NCI-H1694 treated with DMSO at 0.1 percent for 48 hours (cell line): ENCODE measurements around the gene ADRA2B.
"Not testable (repeated sequence)": the region's sequence is repeated elsewhere in the genome, so short reads cannot be mapped to it uniquely, and the experiment has no call there.

Experiments
- DNase-seq: peaks from one replicate; lab custom pipeline; 2025; lab: John Stamatoyannopoulos, UW

Gene ADRA2B

DNA sequence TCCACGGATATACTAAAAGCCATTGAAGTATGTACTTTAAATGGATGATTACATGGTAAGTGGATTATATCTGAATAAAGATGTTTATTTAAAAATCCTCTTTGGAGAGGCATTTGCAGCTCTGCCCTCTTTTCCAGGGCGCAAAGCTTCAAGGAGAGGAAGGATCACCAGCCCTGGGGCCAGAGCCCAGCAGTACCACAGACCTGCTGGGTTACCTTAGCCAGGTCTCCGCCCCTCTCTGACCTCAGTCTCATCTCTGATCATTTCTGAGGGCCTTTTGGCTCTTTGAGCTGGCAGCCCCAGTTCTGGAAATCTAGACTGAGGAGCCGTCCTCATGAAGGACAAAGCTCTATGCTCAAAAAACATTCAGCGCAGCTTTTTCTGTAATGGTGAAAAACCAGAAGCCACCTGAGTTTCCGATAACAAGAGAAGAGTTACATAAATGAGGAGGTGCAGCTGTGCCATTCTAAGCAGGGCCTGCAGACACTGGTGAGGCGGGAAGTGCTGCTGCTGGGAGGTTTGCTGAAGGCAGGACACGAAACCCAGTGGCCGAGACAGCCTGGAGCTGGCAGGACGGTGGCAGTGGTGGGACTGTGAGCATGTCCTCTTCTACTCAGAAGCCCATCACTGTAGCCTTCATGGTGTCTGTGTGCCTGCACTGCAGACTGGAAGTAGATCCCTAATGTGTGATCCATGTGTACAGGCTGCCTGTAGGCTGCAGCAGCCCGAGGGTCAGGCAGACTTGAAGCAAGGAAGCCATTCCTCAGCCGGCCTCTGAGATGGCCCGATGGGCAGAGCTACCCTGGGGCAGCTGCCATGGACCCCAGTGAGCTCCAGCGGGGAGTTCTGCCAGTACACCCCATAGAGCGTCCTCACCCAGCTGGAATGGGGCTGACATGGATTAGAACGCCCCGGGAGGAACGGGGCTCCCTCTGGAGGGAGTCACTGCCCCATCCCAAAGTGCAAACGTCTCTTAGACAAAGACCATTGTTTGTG is 27.7 kb downstream of the ADRA2B start:
- DNase-seq, result no peak

DNA sequence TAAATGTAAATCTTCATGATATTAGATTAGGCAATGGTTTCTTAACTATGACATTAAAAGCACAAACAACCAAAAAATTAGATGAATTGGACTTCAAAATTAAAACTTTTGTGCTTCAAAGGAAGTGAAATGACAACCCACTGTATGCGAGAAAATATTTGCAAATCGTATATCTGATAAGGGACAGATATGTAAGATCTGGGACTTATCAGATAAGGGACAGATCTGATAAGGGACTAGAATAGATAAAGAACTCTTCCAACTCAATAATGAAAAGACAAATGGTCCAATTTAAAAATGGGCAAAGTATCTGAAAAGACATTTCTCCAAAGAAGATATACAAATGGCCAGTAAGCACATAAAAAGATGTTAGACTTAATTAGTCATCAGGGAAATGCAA is 29.2 kb downstream of the ADRA2B start:
- no peak for DNase-seq

DNA sequence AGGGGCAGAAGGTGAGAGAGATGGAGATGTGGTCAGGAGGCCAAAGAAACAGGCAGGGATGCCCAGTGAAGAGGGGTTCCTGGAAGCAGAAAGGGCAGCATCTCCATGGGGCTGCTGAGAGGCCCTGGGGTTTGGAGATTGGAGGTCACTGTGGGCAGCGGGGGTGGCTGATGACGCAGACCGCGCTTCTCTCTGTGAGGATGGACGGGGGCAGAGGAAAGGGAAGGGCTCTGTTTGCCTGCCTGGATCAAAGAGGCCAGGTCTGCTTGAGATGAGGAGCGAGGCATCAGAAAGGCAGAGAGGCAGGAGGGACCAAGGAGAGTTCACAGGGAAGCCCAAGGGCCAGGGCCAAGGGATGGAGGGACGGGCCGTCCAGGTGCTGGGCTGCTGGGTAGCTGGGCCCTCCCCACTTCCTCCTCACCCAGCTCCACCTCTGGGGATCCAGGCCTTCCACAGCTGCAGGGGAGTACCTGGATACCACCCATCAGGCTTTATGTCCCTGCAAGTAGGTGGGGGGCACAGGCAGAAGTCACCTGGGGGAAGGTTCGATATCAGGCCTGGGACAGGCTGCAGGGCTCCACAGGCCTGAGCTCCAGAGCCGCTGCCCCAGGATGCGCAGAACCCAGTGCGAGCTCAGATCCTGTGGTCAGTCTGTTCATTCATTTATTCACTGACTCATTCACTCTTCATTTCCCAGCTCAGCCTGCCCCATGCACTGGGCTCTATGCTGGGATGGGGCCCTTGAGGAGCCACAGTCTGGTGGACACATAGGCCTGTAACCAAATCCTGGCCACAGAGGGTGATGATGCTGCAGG is 30.6 kb downstream of the ADRA2B start:
- DNase-seq, result no peak

DNA sequence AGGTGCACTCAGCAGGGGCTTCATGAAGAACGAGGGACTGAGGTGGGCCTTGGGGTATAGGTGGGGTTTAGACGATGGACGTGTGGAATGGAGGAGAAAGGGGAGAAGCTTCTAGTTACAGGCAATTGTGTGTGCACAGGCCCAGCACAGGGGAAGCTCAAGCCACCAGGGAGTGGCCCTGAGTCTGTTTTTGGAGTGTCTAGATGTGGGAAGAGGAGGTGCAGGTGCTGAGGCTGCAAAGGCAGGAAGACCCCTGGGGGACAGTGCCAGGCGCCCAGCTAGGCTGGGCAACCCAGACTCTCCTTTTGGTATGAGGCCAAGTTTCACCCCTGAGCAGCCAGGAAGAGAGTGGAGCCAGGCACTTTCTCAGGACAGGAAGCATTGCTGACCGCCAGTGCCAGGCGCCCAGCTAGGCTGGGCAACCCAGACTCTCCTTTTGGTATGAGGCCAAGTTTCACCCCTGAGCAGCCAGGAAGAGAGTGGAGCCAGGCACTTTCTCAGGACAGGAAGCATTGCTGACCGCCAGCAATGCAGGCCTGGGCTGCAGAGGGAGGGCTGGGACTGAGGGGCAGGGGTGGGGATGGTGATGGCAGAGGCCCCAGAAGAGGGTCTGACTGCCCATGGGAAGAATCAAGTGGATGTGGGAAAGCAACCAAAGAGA is 31.4 kb downstream of the ADRA2B start:
- DNase-seq, result not testable (repeated sequence)

DNA sequence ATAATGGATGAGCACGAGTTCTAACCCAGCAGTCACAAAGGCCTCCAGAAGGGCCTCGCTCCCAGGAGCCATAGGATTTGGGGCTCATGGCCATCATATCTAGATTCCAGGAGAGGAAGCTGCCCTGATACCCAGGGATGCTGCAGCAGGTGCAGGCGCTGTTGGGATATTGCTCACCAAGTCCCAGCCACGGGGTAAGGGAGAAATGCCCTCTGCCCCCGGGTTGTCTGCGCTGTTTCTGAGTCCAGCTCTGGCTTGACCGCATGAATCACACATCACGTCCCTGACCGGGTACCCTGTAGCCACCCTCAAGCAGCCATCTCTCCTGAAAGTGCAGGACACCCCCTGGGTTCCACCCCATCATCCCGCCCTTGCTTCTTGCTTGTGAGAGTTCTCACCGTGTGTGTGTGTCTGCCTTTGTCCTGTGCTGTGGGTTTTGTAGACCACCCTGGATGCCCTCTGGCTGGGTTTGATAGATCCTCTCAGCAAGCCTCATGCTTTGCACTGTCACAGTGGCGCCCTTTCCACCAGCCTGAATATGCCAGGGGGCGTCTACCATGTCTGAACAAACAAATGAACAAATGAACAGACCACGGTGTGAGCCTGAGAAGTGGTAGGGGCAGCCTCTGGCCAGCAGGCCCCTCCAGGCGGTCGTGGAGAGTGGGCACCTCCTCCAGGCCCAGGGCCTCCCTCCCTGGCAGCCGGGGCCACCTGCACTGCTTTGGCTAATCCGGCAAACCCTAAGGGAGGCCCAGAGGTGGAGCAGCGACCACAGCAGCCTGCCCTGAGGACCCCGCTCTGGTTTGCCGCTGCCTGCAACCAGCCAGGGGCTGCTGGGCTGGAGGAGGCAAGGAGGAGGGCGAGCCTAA is 32.1 kb downstream of the ADRA2B start:
- no peak for DNase-seq

DNA sequence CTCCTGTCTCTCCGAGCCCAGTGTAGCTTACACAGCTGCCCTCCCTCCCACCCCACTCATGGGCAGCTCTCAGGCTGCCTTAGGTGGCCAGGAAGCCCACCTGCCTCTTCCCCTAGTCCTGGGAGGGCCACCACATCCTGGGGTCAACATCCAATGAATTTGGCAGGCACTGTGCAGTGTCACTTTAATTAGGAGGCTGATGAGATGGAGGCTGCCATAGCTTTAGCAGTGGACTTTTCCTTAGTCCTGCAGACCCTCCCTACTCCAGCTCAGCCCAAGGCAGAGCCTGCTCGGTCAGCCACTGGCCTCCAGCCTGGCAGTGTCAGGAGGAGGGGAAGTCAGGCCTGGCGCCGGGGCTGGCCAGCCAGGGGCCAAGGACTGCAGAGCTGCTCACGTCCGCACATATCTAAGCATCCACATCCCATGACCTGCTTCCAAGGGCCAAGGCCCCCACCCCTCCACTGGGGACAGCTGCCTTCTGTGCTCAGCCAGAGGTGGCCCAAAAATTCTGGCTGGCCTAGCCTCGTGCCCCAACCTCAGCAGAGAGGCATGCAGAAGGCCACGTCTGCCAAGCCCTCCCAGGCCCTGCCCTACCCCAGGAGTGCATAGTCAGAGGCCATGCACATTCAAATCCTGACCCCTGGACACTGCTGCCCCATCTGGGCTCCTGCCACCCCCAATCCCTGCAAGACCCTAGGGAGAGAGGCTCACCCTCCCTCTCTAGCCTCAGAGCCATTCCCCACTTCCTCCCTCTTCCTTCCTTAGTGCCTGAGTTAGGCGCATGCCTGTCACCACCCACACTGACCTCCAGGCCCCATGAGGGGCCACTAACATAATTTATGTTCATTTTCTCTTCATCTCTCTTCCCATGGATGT is 33.1 kb downstream of the ADRA2B start:
- no peak for DNase-seq

DNA sequence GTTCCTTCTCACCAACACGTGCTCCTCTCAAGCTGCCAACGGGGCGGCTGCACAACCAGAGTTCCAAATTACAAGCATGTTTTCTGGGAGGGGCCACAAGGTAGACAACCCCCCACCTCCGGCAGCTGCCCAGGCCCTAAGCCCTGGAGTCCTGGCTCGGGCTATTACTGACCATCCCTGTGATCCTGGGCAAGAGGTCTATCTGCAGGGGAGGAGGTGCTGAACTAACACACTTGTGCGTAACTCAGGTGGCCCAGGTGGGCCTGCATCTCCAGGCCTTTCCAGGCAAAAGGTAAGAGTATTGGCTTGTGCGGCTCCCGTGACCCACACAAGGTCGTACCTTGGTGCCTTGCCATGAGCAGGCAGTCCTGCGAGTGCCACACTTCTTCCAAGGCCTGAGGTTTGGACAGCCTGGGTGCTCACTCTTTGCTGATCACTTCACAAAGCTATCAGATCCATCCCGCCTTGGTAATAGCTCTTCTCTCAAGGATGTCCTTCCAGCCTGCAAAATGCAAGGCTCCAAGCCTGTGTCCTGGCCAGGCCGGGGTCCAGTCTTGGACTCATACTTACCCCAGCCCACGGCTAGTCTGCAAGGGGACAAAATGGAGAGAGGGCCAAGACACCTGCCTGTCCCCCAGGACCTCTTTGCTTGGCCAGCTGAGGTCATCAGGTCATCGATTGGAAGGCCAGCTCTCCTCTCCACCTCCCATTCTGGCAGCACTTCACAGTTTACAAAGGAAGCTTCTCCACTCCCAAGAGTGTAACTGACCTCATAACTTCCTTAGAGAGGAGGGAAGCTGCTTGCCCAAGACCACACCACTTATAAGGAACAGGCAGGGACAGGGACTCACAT is 33.9 kb downstream of the ADRA2B start:
- DNase-seq, result no peak

DNA sequence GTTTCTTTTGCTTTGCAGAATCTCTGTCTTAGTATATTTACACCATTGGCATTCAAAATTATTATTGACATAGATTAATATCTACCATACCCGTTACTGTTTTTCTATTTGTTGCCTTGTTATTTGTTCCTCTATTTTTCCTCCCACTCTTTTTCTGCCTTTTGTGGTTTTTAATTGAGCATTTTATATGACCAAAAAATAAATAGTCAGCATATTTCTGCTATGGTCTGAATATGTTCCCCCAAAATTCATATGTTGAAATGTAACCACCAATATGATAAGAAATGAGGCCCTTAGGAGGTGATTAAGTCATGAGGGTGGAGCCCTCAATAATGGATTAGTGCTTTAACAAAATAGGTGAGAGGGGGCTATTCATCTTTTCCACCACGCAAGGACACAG is 35.3 kb downstream of the ADRA2B start:
- DNase-seq, result no peak

DNA sequence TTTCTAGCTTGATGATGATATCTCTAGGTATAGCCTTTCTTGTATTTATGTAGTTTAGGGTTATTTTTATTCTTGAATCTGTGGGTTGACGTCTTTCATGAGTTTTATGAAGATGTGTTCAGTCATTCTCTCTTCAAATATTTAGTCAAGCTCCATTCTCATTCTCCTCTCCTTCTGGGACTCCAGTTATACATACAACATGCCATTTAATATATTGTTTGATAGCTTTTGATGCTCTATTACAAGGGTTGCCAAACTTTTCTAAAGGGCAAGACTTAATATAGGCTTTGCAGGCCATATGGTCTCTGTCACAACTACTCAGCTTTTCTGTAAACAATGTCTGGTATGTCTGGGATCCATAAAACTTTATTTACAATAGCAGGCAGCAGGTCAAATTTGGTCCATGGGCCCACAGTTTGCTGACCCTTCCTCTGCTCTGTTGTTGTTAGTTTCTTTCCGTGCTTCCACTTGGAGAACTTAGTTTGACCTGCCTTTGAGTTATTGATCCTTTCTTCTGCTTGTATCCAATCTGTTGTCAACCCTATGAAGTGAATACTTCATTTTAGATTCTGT is 41.1 kb downstream of the ADRA2B start:
- DNase-seq, result no peak

DNA sequence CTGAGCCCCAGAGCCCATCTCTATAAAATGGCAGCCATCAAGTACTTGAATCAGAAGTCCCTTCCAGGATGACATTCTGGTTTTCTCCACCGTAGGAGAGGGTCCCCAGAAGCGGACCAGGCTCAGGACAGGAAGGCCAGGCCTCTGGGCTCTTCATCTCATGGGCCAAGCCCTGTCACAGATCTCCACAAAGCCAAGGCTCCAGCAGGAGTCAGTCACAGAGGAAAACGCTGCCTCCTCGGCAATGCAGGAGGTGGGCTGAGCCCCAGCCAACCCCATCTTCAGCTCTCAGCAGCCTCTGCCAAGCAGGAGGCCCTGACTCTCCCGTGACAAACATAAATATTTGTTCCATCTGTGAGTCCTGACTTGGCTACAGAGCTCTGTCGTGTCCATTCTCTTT is 42.2 kb downstream of the ADRA2B start:
- DNase-seq, result no peak

DNA sequence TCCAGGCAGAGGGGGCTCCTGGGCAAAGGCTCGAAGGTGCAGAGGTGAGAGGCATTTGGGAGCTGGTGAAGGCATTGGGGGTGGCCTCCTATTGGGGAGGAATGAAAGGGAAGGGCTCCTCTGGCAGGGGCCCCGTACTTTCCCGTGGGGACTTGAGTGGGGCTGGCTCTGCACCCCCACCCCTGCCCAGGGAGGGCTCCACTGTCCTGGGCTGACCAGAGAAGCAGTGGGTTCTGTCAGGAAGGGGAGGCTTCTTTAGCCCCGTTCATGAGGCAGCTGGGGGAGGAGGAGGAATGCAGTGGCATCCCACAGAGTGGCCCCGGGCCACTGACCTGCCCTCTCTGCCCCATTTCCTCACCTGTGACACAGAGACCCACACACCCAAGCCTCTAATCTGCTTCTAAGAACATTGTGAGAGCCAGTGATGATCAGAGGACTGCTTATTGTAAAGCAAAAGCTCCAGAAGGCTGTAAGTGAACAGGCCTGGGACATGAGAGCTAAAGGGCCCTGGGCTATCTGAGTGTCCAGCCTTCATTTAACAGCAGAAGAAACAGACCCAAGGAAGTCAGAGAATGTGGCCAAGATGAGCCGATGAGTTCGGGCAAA is 43.1 kb downstream of the ADRA2B start:
- no peak for DNase-seq

DNA sequence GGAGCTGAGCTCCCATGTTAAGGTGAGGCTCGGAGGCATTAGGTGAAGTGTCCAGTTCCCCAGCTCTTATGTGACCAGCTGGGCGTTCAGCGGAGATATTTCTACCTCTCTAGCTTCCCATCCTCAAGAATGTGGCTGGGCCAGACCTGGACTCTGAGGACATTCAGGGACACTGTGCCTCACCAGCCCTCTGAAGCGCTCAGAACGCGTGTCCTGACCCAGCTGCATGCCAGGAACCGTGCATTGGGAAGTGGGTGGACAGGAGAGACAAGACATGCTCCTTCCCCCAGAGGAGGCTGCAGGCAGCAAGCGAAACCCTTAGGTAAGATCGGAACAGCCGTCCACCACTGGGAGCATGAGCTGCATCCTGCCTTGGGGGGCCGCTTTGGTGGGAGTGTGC is 43.6 kb downstream of the ADRA2B start:
- DNase-seq, result no peak

DNA sequence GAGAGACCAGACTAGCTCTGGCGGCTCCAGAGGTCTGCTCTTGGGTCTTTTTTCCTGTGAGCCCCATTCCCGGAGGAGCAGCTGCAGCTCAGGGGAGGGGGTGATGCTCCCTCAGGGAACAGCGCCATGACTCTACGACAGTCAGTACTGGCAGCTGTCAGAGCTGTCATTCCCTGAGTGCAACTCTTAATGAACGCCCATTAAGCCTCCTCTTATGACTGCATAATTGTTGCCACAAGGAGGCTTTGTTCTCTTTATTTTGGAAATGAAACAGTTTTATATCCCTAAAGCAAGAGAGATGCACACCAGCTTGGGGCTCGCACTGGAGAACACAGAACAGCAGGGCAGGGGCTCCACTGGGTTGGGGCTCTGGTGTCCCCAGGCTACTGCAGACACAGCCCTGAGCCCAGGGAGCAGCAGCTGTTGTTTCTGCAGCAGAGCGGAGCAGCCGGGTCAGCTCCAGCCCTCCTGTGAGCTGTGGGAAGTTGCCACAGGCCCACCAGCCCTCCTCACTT is 44.3 kb downstream of the ADRA2B start:
- DNase-seq, result peak; percentile 70

DNA sequence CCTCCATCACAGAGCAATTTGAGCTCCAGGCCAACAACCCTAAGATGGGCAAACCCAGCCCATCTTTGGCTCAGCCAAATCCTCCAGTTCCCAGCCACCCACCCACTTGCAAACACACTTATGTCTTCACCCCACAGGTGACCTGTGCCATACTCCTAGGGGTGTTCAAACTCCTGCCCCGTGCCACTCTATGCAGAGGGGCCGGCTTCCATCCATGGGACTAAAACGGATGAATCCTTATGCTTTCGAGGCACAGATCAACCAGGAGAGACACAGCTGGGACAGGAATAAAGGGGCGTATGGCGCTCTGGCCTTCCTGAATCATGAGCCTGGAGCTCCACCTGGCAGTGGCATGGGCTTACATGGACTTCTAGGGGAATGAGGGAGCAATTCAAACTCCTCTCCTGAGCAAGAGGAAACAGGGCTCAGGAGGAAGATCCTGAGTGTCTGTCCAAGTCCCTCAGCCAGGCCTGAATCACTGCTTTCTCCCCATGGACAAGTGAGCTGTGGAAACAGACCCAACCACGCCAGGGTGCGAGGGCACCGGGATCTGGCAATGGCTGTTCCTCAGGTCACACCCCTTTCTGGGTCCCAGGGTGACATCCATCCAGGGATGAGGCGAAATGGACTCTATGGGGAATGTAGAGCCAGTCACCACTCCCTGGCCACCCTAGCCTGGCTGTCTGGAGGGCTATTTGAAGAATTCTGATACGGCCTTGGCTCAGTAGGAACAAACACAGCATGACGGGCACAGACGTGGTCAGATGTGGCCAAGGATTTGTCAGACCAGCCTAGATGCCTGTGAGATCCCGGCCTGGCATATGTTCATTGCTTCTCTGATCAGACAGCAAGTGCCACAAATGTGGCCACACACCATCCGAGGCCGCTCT is 45.0 kb downstream of the ADRA2B start:
- DNase-seq, result peak; percentile 22

DNA sequence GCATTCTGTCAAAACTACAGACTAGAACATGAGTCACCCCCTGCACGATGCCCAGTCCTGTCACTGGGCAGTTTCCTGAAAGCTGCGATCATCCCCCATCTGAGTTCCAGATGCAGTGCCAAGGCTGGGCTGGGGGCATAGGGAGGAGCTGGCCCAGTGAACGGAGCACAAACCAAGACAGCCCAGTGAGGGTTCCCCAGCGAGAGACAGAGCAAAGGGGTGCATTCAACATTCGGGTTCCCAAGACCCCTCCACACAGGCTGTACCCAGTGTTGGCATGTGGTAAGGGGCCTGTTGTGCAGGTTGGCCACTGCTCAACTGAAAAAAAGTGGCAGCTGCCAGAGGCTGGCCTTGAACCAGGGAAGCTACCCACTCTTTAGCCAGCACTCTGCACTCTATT is 46.0 kb downstream of the ADRA2B start:
- not testable (repeated sequence) for DNase-seq

DNA sequence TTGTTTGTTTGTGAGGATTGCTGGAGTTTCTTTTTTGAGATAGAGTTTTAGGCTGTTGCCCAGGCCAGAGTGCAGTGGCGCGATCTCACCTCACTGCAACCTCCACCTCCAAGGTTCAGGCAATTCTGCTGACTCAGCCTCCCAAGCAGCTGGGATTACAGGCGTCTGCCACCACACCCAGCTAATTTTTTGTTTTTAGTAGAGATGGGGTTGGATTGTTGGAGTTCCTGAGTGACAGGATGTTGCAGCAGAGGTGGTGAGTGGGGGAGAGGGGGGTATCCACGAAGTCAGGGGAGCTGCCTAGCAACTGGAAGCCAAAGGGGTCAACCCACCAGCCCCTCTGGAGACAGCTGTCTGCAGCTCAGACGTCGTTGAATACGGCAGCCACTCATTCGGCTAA is 46.5 kb downstream of the ADRA2B start:
- DNase-seq, result not testable (repeated sequence)

DNA sequence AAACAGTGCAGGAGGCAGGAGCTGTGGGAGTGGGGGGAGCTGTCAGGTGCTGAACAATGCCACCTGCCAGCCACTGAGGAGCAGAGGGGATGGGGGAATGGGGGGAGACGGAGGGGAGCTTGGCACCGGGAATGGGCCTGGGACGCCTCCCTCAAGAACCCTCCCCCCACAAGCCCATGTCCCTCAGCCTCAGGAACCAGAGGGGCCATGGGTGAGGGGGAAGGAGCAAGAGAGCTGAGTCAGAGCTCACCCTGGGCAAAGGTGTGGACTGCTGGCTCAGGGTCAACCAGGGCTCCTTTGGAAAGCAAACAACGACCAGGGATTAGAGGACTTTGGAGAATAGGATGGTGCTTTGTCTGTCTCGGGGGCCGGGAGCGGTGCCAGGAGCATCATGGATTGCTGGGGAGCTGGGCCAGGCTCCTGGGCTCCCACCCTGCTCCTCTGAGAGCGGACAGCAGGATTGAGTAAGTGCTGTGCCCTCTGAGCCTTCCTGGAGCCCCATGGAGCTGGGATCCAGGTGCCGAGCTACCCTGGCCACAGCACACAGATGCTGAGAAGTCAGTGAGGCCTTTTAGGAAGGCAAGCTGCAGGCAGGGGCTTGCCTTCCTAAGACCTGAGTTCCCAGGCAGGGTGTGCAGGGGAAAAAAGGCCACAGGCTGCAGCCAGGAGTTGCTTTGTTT is 48.3 kb downstream of the ADRA2B start:
- DNase-seq, result not testable (repeated sequence)
